ENCODE measurements around the gene CASZ1.

- TF ChIP-seq JUN (CRISPR knock-in tag; IDR thresholded peaks at IDR 0.05) (no peak), TCF7 (CRISPR knock-in tag; IDR thresholded peaks at IDR 0.05; ENCODE audit: low read depth) (no peak), CTCF (IDR thresholded peaks at IDR 0.05) (no peak), SP1 (CRISPR knock-in tag; conservative IDR thresholded peaks at IDR 0.05) (no peak), MAX (CRISPR knock-in tag; IDR thresholded peaks at IDR 0.05) (no peak), USF2 (CRISPR knock-in tag; IDR thresholded peaks at IDR 0.05) (no peak), CREM (CRISPR knock-in tag; IDR thresholded peaks at IDR 0.05) (no peak), SMAD3 (CRISPR knock-in tag; IDR thresholded peaks at IDR 0.05; ENCODE audit: borderline replicate concordance) (no peak)
These were observed 24.9 kb upstream of the CASZ1 start for GRCh38 chr1:10821388-10821787.

All from WTC11 (cell line).